ENCODE measurements around the gene ATP2C2.

Gene ATP2C2

GRCh38 chr16:84465154-84465553, 96.8 kb downstream of the ATP2C2 start:
- Histone ChIP-seq H3K4me1 (ENCODE audit: control insufficient read depth, low read length) (no peaks in the 10 kb centered on the region), H3K79me2 (ENCODE audit: control insufficient read depth, low read length) (no peaks in the 10 kb centered on the region), H3K4me2 (ENCODE audit: low read length) (no peak overlapping the region), H3K27ac (ENCODE audit: low read depth, low read length) (no peak overlapping the region), H3K4me3 (ENCODE audit: low read length) (no peak overlapping the region), H3K9me3 (ENCODE audit: control insufficient read depth, insufficient read depth, low read length) (peaks cover 12% of the 10 kb centered on the region), H3K36me3 (ENCODE audit: control insufficient read depth, low read length) (no peaks in the 10 kb centered on the region; the same call in 1 of the 2 replicates), H3K9me2 (replicated peaks; ENCODE audit: control insufficient read depth, low read length) (no peaks in the 10 kb centered on the region), H4K20me1 (ENCODE audit: control insufficient read depth, insufficient read depth, low read depth, low read length) (no peaks in the 10 kb centered on the region), H3F3A (ENCODE audit: control insufficient read depth, insufficient read depth) (no peaks in the 10 kb centered on the region), H3K27me3 (ENCODE audit: control insufficient read depth, low read length) (no peaks in the 10 kb centered on the region; the same call in 1 of the 2 replicates)
- TF ChIP-seq, protein P1, sequence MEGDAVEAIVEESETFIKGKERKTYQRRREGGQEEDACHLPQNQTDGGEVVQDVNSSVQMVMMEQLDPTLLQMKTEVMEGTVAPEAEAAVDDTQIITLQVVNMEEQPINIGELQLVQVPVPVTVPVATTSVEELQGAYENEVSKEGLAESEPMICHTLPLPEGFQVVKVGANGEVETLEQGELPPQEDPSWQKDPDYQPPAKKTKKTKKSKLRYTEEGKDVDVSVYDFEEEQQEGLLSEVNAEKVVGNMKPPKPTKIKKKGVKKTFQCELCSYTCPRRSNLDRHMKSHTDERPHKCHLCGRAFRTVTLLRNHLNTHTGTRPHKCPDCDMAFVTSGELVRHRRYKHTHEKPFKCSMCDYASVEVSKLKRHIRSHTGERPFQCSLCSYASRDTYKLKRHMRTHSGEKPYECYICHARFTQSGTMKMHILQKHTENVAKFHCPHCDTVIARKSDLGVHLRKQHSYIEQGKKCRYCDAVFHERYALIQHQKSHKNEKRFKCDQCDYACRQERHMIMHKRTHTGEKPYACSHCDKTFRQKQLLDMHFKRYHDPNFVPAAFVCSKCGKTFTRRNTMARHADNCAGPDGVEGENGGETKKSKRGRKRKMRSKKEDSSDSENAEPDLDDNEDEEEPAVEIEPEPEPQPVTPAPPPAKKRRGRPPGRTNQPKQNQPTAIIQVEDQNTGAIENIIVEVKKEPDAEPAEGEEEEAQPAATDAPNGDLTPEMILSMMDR (IDR thresholded peaks at IDR 0.05; ENCODE audit: low read depth, low read length, poor library complexity, severe bottlenecking), result no peak
- TF ChIP-seq EZH2phosphoT487 (IDR thresholded peaks at IDR 0.05; ENCODE audit: borderline replicate concordance, low read length), result no peak

GRCh38 chr16:84466692-84467091, 98.4 kb downstream of the ATP2C2 start:
- Histone ChIP-seq H3K36me3 (ENCODE audit: control insufficient read depth, low read length) (no peaks in the 10 kb centered on the region; the same call in 1 of the 2 replicates), H4K20me1 (ENCODE audit: control insufficient read depth, insufficient read depth, low read depth, low read length) (no peaks in the 10 kb centered on the region), H3K27ac (ENCODE audit: low read depth, low read length) (no peak overlapping the region), H3K27me3 (ENCODE audit: control insufficient read depth, low read length) (no peaks in the 10 kb centered on the region; the same call in 1 of the 2 replicates), H3K79me2 (ENCODE audit: control insufficient read depth, low read length) (no peaks in the 10 kb centered on the region), H3K4me1 (ENCODE audit: control insufficient read depth, low read length) (no peaks in the 10 kb centered on the region), H3K4me2 (ENCODE audit: low read length) (no peak overlapping the region), H3K9me2 (replicated peaks; ENCODE audit: control insufficient read depth, low read length) (no peaks in the 10 kb centered on the region), H3F3A (ENCODE audit: control insufficient read depth, insufficient read depth) (no peaks in the 10 kb centered on the region), H3K4me3 (ENCODE audit: low read length) (no peak overlapping the region), H3K9me3 (ENCODE audit: control insufficient read depth, insufficient read depth, low read length) (peaks cover 12% of the 10 kb centered on the region)
- TF ChIP-seq, protein P1 (IDR thresholded peaks at IDR 0.05; ENCODE audit: low read depth, low read length, poor library complexity, severe bottlenecking), result no peak
- TF ChIP-seq EZH2phosphoT487 (IDR thresholded peaks at IDR 0.05; ENCODE audit: borderline replicate concordance, low read length), result no peak

GRCh38 chr16:84467256-84467655, 98.9 kb downstream of the ATP2C2 start:
- no peaks in the 10 kb centered on the region for H3K4me1 ChIP-seq (ENCODE audit: control insufficient read depth, low read length)
- no peaks in the 10 kb centered on the region for H3K9me2 ChIP-seq (replicated peaks; ENCODE audit: control insufficient read depth, low read length)
- H3K36me3 ChIP-seq (ENCODE audit: control insufficient read depth, low read length), result no peaks in the 10 kb centered on the region; the same call in 1 of the 2 replicates
- TF ChIP-seq, protein P1 (IDR thresholded peaks at IDR 0.05; ENCODE audit: low read depth, low read length, poor library complexity, severe bottlenecking), result no peak
- no peak for TF ChIP-seq EZH2phosphoT487 (IDR thresholded peaks at IDR 0.05; ENCODE audit: borderline replicate concordance, low read length)
- H3K4me2 ChIP-seq (ENCODE audit: low read length), result no peak overlapping the region
- H4K20me1 ChIP-seq (ENCODE audit: control insufficient read depth, insufficient read depth, low read depth, low read length), result no peaks in the 10 kb centered on the region
- H3F3A ChIP-seq (ENCODE audit: control insufficient read depth, insufficient read depth), result no peaks in the 10 kb centered on the region
- peaks cover 12% of the 10 kb centered on the region for H3K9me3 ChIP-seq (ENCODE audit: control insufficient read depth, insufficient read depth, low read length)
- H3K27ac ChIP-seq (ENCODE audit: low read depth, low read length), result no peak overlapping the region
- H3K27me3 ChIP-seq (ENCODE audit: control insufficient read depth, low read length), result no peaks in the 10 kb centered on the region; the same call in 1 of the 2 replicates
- no peak overlapping the region for H3K4me3 ChIP-seq (ENCODE audit: low read length)
- H3K79me2 ChIP-seq (ENCODE audit: control insufficient read depth, low read length), result no peaks in the 10 kb centered on the region
